ENCODE measurements around the gene CHKB.

GRCh38 chr22:50561401-50562358 lies 21.0 kb downstream of the CHKB start:
- TF ChIP-seq SREBF1 (IDR thresholded peaks at IDR 0.05; ENCODE audit: low read length) (no peak), ZNF217 (IDR thresholded peaks at IDR 0.05) (no peak), CTCF (IDR thresholded peaks at IDR 0.05 in 2 of 3, conservative IDR thresholded peaks at IDR 0.05 in 1 of 3; ENCODE audit: control insufficient read depth in 2 of 3, extremely low read depth in 1 of 3, insufficient read depth in 1 of 3, low read depth in 3 of 3, low read length in 3 of 3) (no peak), BACH1 (IDR thresholded peaks at IDR 0.05; ENCODE audit: borderline replicate concordance) (no peak)

All from GM12878 (cell line).